Gastroesophageal sphincter (tissue), 4 donors: Measurements from ENCODE around the gene SMAD3. TPM values are rescaled to one million over a fixed set of nuclear protein-coding genes. Genes with fewer than 3 reads are reported as not detected.

ENCODE experiments used
- ATAC-seq: fragments of 150-250 bp; one replicate; pipeline ENCODE4 v1.9.1; 2016; ENCODE audit warnings: mild to moderate bottlenecking, moderate library complexity
- H3K27ac ChIP-seq, 4 donors: fragments of 200-600 bp; sonication (generic) in 3 of 4; 1 replicate in 3 of 4; 2 replicates in 1 of 4; pipeline ENCODE4 v1.5.1; 2016 to 2019
- H3K27me3 ChIP-seq: fragments of 200-600 bp; sonication (generic); one replicate; pipeline ENCODE4 v1.5.1; 2019
- H3K36me3 ChIP-seq, 2 donors: fragments of 200-600 bp; sonication (generic); one replicate each; pipeline ENCODE4 v1.5.1; 2019; ENCODE audit warnings: control low read depth in 1 of 2
- H3K4me1 ChIP-seq, 3 donors: fragments of 200-600 bp; sonication (generic); 1 replicate in 2 of 3; 2 replicates in 1 of 3; pipeline ENCODE4 v1.5.1; 2016 to 2019; ENCODE audit warnings: control low read depth in 2 of 3
- H3K4me3 ChIP-seq, 2 donors: fragments of 200-600 bp; sonication (generic); one replicate each; pipeline ENCODE4 v1.5.1; 2019; ENCODE audit warnings: mild to moderate bottlenecking in 1 of 2, moderate library complexity in 1 of 2
- H3K9me3 ChIP-seq, 3 donors: fragments of 200-600 bp; sonication (generic); one replicate each; pipeline ENCODE4 v1.5.1; 2017 to 2019; ENCODE audit warnings: control low read depth in 2 of 3
- CTCF ChIP-seq, 4 experiments: fragments of 200-600 bp in 2 of 4; fragments of 450-650 bp in 2 of 4; sonication (generic) in 1 of 4; IDR thresholded peaks; one replicate each; pipeline ENCODE4 v1.5.1; 2017 to 2019; ENCODE audit warnings: antibody characterized with exemption in 4 of 4, mild to moderate bottlenecking in 2 of 4, moderate library complexity in 2 of 4
- EP300 ChIP-seq: sonication (generic); formaldehyde crosslinking; IDR thresholded peaks from one replicate; pipeline ENCODE4 v1.6.1; 2017; ENCODE audit warnings: antibody characterized with exemption, mild to moderate bottlenecking
- POLR2A ChIP-seq, 2 donors: fragments of 450-650 bp; IDR thresholded peaks; one replicate each; pipeline ENCODE4 v1.6.1; 2017; ENCODE audit warnings: antibody characterized with exemption in 2 of 2, mild to moderate bottlenecking in 2 of 2, moderate library complexity in 1 of 2
- POLR2AphosphoS5 ChIP-seq: sonication (generic); formaldehyde crosslinking; IDR thresholded peaks from one replicate; pipeline ENCODE4 v1.6.1; 2017; ENCODE audit warnings: antibody characterized with exemption
- whole genome bisulfite sequencing, 2 donors: methylation state at CpG; one replicate each; pipeline ENCODE4 v1.1.5; 2018; ENCODE audit warnings: low coverage in 1 of 2; 5-methylcytosine and 5-hydroxymethylcytosine counted together
- total RNA-seq, 4 donors: library from RNA; depleted of rRNA; stranded (reverse); fragments of >200 nt; gene quantifications; one replicate each; pipeline ENCODE4 v1.1.0, GENCODE V29; 2016

Gene SMAD3
- total RNA-seq, 4 donors from 2014 or later = 19.8 to 30.6 (median 25.9) TPM

DNA sequence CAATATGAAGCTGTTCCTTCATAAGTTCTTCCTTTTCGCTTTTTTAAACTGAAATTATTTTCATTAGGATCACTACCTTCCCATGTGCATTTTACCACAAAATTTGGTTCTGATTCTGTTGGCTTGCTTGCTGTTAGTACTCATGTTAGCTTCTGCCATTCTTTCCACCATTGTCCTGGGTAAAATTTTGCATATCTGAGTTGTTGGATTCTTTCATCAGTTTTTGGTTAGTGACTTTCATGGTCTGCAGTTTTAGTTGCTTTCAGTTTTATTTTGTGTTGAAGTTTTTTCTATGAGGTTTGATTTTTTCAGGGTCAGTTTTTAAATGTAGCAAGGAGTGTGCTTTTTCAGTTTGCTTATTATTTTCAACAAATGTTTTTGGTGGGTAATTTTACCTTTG is 71.9 kb downstream of the SMAD3 start:
- TF ChIP-seq CTCF (IDR thresholded peaks at IDR 0.05) (no peak), POLR2A (IDR thresholded peaks at IDR 0.05) (no peak), POLR2AphosphoS5 (no peak), EP300 (no peak)
- no peak for ATAC-seq
- Histone ChIP-seq H3K4me1 (peaks cover 29 to 100% (median 86%) of the 10 kb centered on the region in 3 donors), H3K36me3 (no peaks in the 10 kb centered on the region), H3K9me3 (no peaks in the 10 kb centered on the region), H3K4me3 (no peak overlapping the region), H3K27me3 (no peaks in the 10 kb centered on the region), H3K27ac (peak overlapping the region in 3 of 4 donors; percentile 84 to 90 (median 85))
- WGBS, 2 donors = 100% methylated on average over 1 of the region's 1 CpG

GRCh38 chr15:67137951-67138848 is 72.8 kb downstream of the SMAD3 start:
- no peak for ATAC-seq
- H3K36me3 ChIP-seq = no peaks in the 10 kb centered on the region
- no peaks in the 10 kb centered on the region for H3K9me3 ChIP-seq
- H3K4me1 ChIP-seq = peaks cover 33 to 100% (median 87%) of the 10 kb centered on the region in 3 donors
- H3K27me3 ChIP-seq = no peaks in the 10 kb centered on the region
- H3K27ac ChIP-seq = peak overlapping the region; percentile 2 to 85 (median 77)
- H3K4me3 ChIP-seq = peak overlapping the region in 1 of 2 donors; percentile 6
- WGBS, 2 donors = 80% methylated on average over 2 of the region's 17 CpGs; no CpG with 5 or more reads in 1 of the 2 donors
- TF ChIP-seq CTCF (IDR thresholded peaks at IDR 0.05) = no peak
- no peak for TF ChIP-seq POLR2AphosphoS5
- no peak for TF ChIP-seq POLR2A (IDR thresholded peaks at IDR 0.05)
- TF ChIP-seq EP300 = no peak

DNA sequence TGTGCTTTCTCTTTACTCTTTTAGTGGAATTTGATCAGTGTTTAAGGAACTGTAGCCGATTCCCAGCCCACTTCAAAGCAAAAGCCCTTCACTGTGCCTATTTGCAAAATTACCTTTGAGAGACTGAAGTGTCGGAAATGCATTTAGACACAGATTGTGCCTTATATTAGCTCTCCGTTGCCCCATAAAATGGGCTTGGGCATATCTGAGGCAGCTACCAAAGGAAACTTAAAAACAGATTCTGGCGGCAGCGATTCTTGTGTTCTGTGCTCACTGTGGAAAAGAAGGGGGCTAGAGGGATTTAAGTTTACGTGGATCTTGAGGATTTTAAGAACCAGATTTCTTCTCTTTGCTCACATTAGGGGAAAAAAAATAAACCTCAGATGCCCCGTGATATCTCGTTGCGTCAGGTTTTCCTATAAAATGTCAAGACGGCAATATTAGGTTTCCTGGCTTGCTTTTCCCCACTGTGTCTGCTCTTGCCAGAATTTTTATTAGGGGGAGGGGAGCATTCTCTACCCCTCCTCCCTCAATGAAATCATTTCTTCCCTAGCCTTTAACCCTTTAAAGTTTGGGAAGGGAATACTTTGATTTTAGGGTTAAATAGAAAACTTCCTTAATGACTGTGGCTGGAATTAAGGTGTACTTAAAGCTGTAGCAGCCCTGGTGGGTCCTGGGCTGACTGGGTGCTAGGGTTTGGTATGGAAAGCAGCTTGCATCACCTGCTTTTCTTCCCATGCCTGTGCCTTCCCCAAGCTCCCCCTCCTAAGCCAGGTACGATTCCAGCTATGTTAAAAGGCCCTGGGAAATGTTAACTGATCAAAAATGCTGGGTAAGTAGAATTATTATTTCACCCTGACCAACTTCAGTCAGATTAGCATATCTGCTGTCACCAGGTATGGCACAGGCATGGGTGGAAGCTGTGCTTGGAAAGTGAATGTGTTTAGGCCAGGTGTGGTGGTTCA is 73.8 kb downstream of the SMAD3 start:
- no peaks in the 10 kb centered on the region for H3K27me3 ChIP-seq
- H3K4me3 ChIP-seq = peak overlapping the region in 1 of 2 donors; percentile 6
- peaks cover 29 to 100% (median 78%) of the 10 kb centered on the region in 3 donors for H3K4me1 ChIP-seq
- TF ChIP-seq POLR2A (IDR thresholded peaks at IDR 0.05) (no peak), EP300 (no peak), POLR2AphosphoS5 (no peak), CTCF (IDR thresholded peaks at IDR 0.05) (no peak)
- H3K27ac ChIP-seq = peak overlapping the region; percentile 2 to 85 (median 77)
- H3K36me3 ChIP-seq = no peaks in the 10 kb centered on the region
- H3K9me3 ChIP-seq = no peaks in the 10 kb centered on the region
- ATAC-seq = no peak
- WGBS, 2 donors = 40 to 68% methylated on average over 10 to 11 of the region's 11 CpGs

GRCh38 chr15:67140078-67140833 is 74.9 kb downstream of the SMAD3 start:
- TF ChIP-seq CTCF (IDR thresholded peaks at IDR 0.05) (no peak), EP300 (no peak), POLR2AphosphoS5 (no peak), POLR2A (IDR thresholded peaks at IDR 0.05) (no peak)
- Histone ChIP-seq H3K27ac (peak overlapping the region in 2 of 4 donors; percentile 66 to 70), H3K9me3 (no peaks in the 10 kb centered on the region), H3K4me3 (no peak overlapping the region), H3K27me3 (no peaks in the 10 kb centered on the region), H3K4me1 (peaks cover 19 to 100% (median 74%) of the 10 kb centered on the region in 3 donors), H3K36me3 (no peaks in the 10 kb centered on the region)
- WGBS, 2 donors = 73 to 85% methylated on average over 7 of the region's 9 CpGs
- no peak for ATAC-seq
